Ishikawa (cell line): ENCODE results near the gene NOTCH1.

ENCODE experiments used
- CREB1 ChIP-seq: IDR thresholded peaks from 2 replicates; pipeline ENCODE4 v1.6.1; 2012; ENCODE audit warnings: low read depth
- EP300 ChIP-seq: IDR thresholded peaks from 2 replicates; pipeline ENCODE4 v1.6.1; 2012; ENCODE audit warnings: borderline replicate concordance
- NFIC ChIP-seq: IDR thresholded peaks from 2 replicates; pipeline ENCODE4 v1.6.1; 2012
- TAF1 ChIP-seq: IDR thresholded peaks from 2 replicates; pipeline ENCODE4 v1.6.1; 2012; ENCODE audit warnings: low read depth, mild to moderate bottlenecking
- TCF12 ChIP-seq: IDR thresholded peaks from 2 replicates; pipeline ENCODE4 v1.6.1; 2012; ENCODE audit warnings: low read depth
- TEAD4 ChIP-seq: IDR thresholded peaks from 2 replicates; pipeline ENCODE4 v1.6.1; 2012
- YY1 ChIP-seq: IDR thresholded peaks from 2 replicates; pipeline ENCODE4 v1.6.1; 2012; ENCODE audit warnings: low read depth
- TF ChIP-seq, protein P1 (sequence below): IDR thresholded peaks from 2 replicates; pipeline ENCODE4 v1.6.1; 2012
- TF ChIP-seq, protein P2 (sequence below): IDR thresholded peaks from 2 replicates; pipeline ENCODE4 v1.6.1; 2012; ENCODE audit warnings: low read depth, mild to moderate bottlenecking

DNA sequence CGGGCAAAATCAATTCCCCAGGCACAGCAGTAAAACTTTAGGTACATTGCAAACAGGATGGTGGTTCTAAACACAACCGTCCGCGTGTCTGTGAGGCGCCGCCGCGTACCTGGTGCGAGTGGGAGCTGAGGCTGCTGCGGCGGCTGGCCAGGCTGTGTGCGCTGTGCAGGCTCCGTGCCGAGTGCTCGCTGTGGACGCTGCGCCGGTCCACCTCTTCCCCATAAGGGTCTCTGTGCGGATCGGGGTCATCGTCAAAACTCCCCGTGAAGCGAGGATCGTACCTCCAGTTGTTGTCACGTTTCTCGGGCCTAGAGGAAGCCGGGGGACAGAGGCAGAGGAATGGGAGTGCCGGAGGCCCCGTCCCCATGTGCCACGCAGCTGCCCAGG is 79.7 kb downstream of the NOTCH1 start:
- TF ChIP-seq, protein P1, sequence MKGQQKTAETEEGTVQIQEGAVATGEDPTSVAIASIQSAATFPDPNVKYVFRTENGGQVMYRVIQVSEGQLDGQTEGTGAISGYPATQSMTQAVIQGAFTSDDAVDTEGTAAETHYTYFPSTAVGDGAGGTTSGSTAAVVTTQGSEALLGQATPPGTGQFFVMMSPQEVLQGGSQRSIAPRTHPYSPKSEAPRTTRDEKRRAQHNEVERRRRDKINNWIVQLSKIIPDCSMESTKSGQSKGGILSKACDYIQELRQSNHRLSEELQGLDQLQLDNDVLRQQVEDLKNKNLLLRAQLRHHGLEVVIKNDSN = no peak
- TF ChIP-seq, protein P2, sequence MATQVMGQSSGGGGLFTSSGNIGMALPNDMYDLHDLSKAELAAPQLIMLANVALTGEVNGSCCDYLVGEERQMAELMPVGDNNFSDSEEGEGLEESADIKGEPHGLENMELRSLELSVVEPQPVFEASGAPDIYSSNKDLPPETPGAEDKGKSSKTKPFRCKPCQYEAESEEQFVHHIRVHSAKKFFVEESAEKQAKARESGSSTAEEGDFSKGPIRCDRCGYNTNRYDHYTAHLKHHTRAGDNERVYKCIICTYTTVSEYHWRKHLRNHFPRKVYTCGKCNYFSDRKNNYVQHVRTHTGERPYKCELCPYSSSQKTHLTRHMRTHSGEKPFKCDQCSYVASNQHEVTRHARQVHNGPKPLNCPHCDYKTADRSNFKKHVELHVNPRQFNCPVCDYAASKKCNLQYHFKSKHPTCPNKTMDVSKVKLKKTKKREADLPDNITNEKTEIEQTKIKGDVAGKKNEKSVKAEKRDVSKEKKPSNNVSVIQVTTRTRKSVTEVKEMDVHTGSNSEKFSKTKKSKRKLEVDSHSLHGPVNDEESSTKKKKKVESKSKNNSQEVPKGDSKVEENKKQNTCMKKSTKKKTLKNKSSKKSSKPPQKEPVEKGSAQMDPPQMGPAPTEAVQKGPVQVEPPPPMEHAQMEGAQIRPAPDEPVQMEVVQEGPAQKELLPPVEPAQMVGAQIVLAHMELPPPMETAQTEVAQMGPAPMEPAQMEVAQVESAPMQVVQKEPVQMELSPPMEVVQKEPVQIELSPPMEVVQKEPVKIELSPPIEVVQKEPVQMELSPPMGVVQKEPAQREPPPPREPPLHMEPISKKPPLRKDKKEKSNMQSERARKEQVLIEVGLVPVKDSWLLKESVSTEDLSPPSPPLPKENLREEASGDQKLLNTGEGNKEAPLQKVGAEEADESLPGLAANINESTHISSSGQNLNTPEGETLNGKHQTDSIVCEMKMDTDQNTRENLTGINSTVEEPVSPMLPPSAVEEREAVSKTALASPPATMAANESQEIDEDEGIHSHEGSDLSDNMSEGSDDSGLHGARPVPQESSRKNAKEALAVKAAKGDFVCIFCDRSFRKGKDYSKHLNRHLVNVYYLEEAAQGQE = no peak
- TF ChIP-seq NFIC = no peak
- no peak for TF ChIP-seq TEAD4
- TF ChIP-seq CREB1 = no peak
- no peak for TF ChIP-seq TAF1
- no peak for TF ChIP-seq EP300
- no peak for TF ChIP-seq YY1
- TF ChIP-seq TCF12 = no peak
